ENCODE data around the gene HERPUD2. TPM values are rescaled to one million over a fixed set of nuclear protein-coding genes. Genes with fewer than 3 reads are reported as not detected.

Gene HERPUD2
- total and polyA plus RNA-seq, 2 of the 8 experiments (the other 6 are each of a cell fraction or from before 2014, with no cell fraction given), result 18.3 to 27.3 TPM

- no peak for TF ChIP-seq CHD7 (IDR thresholded peaks at IDR 0.05; ENCODE audit: insufficient replicate concordance, low read length)
- no peak for TF ChIP-seq GABPA (IDR thresholded peaks at IDR 0.05; ENCODE audit: borderline replicate concordance, insufficient read depth, low read length)
- TF ChIP-seq PHF8 (conservative IDR thresholded peaks at IDR 0.05; ENCODE audit: low read depth, low read length), result no peak
- no peak for TF ChIP-seq CTCF (IDR thresholded peaks at IDR 0.05; ENCODE audit: control extremely low read depth in 1 of 3, insufficient read depth in 1 of 3, low read depth in 1 of 3, low read length in 3 of 3)
- no peak for TF ChIP-seq CTBP2 (IDR thresholded peaks at IDR 0.05; ENCODE audit: borderline replicate concordance, insufficient read depth, insufficient read length, low read length)
- no peak for TF ChIP-seq KDM5A (IDR thresholded peaks at IDR 0.05; ENCODE audit: low read length)
Observed at GRCh38 chr7:35700333-35700732, 5.4 kb upstream of the HERPUD2 start (continued).

Measured in H1 (cell line).